GM18519 (cell line): ENCODE measurements around the gene TAMALIN.
"Not testable (repeated sequence)": the region's sequence is repeated elsewhere in the genome, so short reads cannot be mapped to it uniquely, and the experiment has no call there.

Experiments
- ATAC-seq: cut with Tn5 transposase; IDR thresholded peaks from one replicate; pipeline ENCODE4 v1.9.1; 2021; ENCODE audit warnings: mild to moderate bottlenecking, moderate library complexity; ENCODE audit not compliant: unreplicated experiment, low FRiP score

The TAMALIN gene

DNA sequence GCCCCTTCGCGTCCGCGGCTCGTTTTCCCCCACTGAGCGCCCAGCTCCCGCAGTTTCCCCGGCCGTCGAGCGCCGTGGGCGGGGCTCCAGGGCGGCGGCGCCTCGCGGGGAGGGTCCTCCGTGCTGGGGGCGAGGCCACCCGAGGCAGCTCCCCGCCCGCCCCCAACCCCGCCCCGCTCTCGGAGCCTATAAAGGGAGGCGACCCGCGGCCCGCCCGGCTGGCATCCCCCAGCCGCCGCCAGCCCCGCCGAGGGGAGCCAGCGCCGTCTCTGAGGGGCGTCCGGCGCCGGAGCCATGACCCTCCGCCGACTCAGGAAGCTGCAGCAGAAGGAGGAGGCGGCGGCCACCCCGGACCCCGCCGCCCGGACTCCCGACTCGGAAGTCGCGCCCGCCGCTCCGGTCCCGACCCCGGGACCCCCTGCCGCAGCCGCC lies at the start of gene TAMALIN:
TSS of gene TAMALIN (plus strand) at position 221 of the 432 bp plus-strand sequence. CDS start at position 295, 74 bp downstream.
- ATAC-seq, result no peak

DNA sequence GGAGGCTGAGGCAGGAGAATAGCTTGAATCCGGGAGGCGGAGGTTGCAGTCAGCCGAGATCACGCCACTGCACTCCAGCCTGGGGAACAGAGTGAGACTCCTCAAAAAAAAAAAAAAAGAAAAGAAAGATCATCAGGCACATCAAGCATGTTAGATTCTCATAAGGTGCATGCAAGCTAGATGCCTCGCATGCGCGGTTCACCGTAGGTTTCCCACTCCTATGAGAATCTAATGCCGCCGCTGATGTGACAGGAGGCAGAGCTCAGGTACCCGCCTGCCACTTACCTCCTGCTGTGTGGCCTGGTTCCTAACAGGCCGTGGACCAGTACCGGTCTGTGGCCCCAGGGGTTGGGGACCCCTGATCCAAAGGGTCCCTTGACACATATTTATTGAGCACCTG lies 48.2 kb upstream of the TAMALIN start:
- no peak for ATAC-seq

DNA sequence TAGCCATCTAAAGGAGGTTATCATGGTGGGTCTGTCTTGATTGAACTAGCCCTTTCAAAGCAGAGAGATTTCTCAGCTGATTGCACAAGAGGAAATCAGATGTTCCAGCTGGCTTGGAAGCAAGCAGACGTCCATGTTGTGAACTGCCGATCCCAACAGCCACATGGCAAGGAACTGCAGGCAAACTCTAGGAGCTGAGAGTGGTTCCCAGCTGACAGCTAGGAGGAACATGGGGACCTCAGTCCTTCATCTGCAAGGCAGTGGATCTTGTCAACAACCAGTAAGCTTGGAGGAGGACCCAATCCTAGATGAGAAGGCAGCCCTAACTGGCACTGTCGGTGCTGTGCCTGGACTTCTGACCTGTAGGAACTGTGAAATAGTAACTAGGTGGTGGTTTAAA lies 47.5 kb upstream of the TAMALIN start:
- no peak for ATAC-seq

DNA sequence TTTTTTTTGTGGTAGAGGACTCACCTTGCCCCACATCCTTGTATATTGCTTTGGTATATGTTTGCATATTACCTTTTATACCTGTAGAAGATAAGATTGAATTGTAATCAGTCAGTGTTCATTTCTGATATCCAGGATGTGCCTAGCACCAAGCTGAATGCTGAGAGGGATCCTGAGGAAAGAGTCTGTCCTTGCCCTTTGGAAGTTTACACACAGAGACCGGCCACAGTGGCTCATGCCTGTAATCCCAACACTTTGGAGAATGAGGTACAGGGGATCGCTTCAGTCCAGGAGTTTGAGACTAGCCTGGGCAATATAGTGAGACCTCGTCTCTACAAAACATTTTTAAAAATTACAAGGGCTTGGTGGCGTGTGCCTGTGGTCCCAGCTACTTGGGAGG lies 46.8 kb upstream of the TAMALIN start:
- no peak for ATAC-seq

DNA sequence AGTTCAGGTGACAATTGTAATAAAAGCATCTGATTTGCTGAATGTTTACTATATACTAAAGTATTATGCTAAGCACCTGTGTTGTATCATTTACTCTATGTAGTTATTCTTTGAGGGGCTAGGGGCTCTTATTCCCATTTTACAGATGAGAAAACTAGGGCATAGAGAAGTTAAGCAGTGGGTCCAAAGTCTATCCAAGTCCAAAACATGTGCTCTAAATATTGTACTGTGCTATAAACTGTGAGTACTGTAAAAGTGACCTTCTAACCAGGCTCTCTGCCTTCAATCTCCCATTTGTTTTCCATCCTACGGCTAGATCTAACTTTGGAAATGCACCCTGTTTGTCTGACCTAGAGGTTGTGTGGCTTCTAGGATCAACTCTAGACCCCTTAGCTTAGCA lies 46.3 kb upstream of the TAMALIN start:
- no peak for ATAC-seq

DNA sequence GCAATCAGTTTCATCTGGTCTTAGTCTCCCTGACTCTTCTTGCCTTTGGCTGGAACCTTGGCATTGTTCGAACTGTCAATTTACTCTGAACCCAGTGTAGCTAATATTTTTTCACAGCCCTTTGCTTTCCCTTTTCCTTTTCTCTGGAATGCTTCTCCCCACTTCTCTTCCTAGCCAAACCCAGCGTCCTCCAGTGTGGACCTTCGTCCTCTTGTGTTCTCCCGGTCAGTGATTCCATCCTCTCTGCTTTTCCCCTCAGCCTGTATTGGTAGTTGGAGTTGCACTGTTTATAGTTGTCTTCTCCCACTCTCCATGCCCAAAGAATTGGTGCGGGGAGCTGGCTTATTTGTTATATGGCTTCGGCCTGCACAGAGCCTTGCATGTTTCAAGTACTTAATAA lies 45.9 kb upstream of the TAMALIN start:
- no peak for ATAC-seq

DNA sequence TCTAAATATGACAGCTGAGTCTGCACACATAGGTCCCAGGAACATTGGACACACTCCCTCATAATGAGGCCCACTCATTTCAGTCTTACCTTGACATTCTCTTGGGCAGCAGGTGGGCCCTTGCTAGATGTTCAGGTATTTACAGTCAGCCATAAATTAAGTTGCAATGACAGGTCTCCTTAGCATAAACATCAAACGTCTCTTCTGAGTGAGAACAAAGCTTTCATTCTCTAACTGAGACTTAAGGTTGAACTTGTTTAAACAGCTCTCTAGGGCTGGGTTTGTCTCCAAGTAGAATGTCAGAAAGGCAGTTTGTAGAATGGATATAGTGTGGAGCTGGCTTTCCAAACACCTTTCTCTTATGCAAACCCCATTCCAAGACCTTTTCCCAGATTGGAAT lies 44.9 kb upstream of the TAMALIN start:
- ATAC-seq, result no peak

DNA sequence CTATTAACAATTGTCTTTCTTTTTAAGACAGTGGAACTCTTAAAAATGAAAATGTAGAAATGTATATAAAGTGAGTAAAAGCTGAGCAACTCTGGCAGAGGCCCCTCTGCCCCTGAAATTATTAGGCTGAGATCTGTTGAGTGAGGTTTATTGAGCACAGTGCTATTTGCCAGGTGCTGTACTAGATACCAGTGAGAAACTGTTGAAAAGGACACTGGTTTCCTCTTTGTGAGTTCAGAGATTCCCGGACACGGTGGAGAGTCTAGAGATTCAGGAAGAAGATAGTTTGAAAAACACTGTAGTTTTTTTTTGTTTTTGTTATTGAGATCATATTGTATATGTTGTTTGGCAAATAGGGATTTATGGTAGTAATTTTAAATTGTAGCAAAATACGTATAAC lies 44.0 kb upstream of the TAMALIN start:
- no peak for ATAC-seq

DNA sequence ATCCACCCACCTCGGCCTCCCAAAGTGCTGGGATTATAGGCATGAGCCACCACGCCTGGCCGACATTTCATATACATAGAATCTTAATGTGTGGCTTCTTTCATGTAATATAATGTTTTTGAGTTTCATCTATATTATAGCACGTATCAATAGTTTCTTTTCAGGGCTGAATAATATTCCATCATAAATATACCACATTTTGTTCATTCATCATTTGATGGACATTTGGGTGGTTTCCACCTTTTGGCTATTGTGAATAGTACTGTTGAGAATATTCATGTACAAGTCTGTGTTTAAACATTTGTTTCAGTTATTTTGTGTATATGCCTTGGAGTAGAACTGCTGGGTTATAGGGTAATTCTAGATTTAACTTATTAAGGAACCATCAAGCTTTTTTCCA lies 43.3 kb upstream of the TAMALIN start:
- ATAC-seq, result no peak

DNA sequence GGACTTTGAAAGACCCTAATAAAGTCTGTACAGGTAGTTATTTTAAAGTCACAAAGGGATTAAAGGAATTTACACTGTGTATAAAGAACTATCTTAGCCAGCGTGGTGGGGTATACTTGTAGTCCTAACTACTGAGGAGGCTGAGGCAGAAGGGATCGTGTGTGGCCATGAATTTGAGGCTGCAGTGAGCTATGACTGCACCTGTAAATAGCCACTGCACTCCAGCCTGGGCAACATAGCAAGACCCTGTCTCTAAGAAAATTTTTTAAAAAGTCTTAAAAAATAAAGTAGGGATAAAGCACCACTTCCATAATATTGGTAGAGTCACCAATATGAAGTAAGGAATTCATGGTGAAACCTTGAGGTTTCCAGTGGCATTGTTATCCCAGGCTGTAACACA lies 37.1 kb upstream of the TAMALIN start:
- no peak for ATAC-seq

DNA sequence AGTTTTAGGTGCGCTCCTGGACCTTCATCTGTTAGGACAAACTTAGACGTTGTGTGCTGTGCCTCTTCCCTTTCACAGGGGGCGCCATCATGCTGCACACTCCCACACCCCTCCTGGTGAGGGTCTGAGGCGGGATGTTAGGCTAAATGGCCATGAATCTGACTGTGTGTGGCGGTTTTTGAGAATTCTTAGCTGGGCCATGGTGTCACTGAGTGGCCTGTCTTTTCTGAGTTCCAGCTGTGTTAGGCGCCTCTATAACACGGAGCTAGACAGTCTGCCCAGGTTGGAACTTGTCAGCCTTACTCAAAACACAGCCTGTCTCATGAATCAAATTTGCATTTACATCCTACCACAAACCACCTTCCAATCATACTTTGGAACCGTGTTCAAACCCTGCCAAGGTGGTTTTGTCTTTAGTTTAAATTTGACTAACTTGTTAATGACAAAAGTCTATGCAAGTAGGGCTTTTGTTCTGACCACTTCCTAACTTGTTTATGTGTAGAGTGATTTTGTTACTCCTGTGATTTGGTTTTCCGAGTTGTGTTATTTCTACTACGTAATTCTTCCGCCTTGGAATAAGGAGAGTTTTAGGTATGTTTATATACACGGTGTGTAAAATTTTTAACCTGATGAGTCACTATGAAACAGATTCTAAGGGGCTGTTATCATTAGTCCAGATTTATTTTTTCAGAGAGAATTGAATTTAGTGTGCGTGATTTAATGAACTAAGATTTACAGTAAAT lies 35.7 kb upstream of the TAMALIN start:
- peak; percentile 84 for ATAC-seq

DNA sequence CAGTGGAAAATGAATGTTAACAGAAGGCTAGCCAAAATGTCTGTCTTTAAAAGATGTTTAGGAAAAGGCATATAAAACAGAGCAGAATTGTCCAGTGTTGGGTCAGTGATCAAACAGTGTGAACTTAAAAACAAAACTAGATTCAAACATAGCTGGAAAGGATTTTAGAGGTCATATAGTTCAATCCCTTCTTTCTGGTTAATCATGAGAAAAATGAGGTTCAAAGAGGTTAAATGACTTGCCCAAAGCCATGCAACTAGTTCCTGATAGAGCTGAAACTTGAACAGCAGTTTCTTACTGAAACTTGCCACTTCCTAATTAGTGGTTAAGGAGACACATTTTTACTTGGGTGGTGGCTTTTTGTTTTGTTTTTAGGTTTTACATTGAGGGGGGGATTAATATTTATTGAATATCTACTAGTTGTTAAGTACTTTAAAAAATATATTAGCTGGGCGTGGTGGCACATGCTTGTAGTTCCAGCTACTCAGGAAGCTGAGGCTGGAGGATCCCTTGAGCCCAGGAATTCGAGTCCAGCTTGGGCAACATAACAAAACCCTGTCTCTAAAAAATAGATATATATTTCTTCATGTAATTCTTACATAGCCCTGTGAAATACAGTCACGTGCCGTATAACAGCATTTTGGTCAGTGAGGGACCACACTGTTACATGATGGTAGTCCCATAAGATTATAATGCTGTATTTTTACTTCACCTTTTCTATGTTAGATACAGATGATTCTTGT lies 34.9 kb upstream of the TAMALIN start:
- ATAC-seq, result no peak

DNA sequence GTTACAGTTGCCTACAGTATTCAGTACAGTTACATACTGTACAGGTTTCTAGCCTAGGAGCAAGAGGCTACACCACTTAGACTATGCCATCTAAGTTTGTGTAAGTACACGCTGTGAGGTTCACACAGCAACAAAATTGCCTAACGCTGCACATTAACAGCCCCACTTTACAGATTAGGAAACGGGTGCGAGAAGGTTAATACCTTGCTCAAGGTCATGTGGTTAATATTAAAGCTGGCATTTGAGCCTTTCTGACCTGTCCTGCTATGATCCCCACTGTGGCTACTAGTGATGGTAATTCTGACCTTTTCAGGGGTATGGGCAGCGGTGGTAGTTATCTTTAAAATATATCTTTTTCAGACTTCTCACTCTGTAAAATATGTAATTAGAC lies 34.3 kb upstream of the TAMALIN start:
- ATAC-seq, result no peak

DNA sequence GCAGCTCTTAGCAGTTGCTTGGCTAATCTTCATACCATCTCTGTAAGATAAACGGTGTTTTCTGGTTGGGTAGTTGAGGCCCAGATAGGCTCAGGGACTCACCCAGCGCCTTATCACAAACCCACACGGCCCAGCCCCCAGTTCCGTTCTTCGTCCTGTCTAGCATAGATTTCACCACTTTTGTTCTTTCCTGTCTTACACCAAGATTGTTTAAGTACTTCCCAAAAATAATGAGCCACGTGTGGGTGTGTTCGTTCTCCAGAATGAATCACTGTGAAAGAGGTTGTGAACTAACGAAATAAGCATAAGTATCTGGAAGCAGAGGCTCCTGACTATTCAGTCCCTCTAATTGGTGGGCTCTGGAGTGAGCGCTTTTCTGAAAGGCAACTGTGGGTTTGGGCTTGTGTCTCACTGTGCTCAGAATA lies 33.9 kb upstream of the TAMALIN start:
- ATAC-seq, result no peak

DNA sequence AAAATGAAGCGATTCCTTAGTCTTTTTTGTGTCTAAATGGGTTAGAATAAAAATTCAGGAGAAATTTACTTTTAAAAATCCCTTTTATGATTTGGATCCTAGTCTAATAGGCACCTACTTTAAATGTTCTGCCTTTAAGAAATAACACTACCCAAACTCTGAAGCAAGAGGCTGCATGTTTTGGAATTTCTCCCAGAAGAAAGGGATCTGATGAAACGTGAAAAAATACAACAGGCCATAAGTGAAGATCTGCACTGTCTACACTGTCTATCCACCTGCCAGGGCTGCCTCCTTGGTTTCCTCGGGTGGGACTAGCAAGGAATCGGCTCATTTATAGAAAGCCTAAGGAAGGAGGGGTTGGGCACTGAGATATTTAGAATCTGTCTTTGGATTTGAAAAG lies 33.2 kb upstream of the TAMALIN start:
- no peak for ATAC-seq

DNA sequence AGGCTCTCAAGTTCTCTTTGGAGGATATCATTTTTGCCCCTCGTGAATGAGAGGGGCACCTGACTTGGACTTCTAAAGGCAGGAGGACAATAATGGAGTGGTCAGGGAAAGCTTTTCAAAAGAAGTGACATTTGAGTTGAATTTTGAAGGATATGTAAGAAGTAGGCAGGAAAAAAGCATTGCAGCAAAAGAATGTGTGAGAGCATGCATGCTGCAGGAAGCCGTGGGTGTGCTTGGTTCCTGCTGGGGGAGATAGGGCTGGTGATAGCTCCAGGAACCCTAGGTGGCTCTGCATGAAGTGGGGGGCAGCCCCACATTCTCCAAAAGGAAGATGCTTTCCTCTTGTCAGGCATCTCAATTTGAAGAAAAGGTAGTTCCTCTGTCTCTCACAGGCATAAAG lies 32.1 kb upstream of the TAMALIN start:
- no peak for ATAC-seq

DNA sequence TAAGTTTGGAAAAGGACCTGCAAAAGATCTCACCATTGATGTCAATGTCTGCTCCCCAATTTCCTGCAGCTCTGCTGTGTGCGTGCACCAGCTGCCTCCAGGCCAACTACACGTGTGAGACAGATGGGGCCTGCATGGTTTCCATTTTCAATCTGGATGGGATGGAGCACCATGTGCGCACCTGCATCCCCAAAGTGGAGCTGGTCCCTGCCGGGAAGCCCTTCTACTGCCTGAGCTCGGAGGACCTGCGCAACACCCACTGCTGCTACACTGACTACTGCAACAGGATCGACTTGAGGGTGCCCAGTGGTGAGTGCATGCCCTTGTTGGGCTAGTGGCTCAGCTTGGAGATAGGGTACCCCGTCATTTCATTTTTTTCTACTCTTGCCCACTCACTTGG lies 31.6 kb upstream of the TAMALIN start:
- ATAC-seq, result no peak

DNA sequence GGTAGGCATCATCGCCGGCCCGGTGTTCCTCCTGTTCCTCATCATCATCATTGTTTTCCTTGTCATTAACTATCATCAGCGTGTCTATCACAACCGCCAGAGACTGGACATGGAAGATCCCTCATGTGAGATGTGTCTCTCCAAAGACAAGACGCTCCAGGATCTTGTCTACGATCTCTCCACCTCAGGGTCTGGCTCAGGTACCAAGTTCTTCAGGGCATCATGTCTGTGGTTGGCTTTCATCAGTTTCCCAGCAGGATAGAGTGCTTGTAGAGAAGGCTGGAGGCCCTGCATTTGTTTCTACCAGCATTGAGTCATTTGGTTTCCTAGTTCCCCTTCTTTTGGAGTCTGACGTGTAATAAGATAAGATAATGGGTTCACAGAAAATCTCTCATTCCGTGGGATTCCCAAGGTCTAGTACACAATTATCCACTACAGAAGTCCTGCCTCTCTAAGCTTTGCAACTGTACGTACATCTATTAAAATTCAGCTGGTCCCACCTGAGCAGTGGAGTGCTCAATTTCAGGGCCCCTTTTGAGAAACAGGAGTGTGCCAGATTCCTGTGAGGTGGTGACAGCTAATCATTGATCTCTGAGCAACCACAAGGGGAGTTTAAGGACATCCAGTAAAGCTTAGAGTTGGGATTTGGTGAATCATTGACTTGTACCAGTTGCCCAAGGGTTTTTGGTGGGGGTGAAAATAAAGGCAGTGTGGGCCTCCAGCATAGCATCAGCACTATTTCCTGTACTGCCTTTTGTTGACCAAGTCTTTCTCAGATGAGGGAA lies 30.2 kb upstream of the TAMALIN start:
- ATAC-seq, result no peak

DNA sequence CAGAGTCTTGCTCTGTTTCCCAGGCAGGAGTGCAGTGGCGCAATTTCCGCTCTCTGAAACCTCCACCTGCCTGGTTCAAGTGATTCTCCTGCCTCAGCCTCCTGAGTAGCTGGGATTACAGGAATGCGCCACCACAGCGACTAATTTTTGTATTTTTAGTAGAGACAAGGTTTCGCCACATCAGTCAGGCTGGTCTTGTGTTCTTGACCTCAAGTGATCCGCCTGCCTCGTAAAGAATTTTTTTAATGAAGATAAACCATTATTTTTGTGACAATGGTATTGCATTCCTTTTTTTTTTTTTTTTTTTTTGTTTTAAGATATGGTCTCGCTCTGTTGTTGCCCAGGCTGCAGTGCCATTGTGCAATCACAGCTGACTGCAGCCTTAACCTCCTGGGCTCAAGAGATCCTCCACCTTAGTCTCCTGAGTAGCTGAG lies 29.4 kb upstream of the TAMALIN start:
- ATAC-seq, result no peak

DNA sequence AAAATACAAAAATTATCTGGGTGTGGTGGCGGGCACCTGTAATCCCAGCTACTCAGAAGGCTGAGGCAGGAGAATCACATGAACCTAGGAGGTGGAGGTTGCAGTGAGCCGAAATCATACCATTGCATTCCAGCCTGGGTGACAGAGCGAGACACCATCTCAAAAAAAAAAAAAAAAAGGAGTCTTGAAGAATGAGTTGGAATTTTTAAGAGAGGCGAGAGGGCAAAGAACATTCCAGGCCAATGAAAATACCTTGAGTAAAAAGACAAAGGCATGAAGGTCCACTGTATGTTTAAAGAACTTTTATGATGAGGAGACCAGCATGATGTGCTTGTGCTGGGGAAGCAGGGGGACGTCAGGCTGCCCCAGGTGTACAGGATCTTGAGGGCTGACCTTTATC lies 27.4 kb upstream of the TAMALIN start:
- not testable (repeated sequence) for ATAC-seq
